ENCODE data around the gene EIF3F. TPM values are rescaled to one million over a fixed set of nuclear protein-coding genes. Genes with fewer than 3 reads are reported as not detected.

The EIF3F gene
- total RNA-seq, 1 experiment from 2014 or later, result 197 TPM

DNA sequence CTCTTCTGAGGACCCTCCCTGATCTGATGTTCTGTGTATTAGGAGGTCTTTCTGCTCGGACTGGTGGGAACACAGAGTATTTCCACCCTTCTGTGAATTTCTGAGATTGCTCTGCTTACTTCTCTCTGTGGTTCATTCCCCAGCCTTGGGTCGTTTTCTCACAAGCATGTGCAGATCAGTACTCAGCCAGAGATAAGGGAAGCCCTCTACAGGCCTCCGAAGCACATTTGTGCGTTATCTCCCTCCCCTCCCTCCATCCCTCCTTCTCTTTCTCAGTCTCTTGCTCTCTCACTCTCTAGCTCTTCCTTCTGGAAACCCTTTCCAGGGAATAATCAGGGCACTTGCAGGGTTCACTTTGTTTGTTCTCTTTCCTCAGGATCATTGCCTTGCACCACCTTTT is 58.7 kb downstream of the EIF3F start:
- no peaks in the 10 kb centered on the region for H3K9me3 Mint-ChIP-seq (ENCODE audit: low read depth, unreplicated experiment)
- no peaks in the 10 kb centered on the region for H3K36me3 Mint-ChIP-seq (ENCODE audit: insufficient read depth, unreplicated experiment)
- TF ChIP-seq, protein P1, sequence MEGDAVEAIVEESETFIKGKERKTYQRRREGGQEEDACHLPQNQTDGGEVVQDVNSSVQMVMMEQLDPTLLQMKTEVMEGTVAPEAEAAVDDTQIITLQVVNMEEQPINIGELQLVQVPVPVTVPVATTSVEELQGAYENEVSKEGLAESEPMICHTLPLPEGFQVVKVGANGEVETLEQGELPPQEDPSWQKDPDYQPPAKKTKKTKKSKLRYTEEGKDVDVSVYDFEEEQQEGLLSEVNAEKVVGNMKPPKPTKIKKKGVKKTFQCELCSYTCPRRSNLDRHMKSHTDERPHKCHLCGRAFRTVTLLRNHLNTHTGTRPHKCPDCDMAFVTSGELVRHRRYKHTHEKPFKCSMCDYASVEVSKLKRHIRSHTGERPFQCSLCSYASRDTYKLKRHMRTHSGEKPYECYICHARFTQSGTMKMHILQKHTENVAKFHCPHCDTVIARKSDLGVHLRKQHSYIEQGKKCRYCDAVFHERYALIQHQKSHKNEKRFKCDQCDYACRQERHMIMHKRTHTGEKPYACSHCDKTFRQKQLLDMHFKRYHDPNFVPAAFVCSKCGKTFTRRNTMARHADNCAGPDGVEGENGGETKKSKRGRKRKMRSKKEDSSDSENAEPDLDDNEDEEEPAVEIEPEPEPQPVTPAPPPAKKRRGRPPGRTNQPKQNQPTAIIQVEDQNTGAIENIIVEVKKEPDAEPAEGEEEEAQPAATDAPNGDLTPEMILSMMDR (IDR thresholded peaks at IDR 0.05; ENCODE audit: unreplicated experiment), result no peak
- H3K4me1 Mint-ChIP-seq (ENCODE audit: low read depth, unreplicated experiment), result no peaks in the 10 kb centered on the region
- CTCF ChIA-PET, result no interaction called here
- intact Hi-C loops (cut with micrococcal nuclease; ENCODE audit: unreplicated experiment), result no loop called here
- no peak for DNase-seq
- BruUV-seq (replicated peaks), result no TSS peak
- peaks cover 80% of the 10 kb centered on the region for H3K27me3 Mint-ChIP-seq (ENCODE audit: unreplicated experiment)
- H3K27ac Mint-ChIP-seq (ENCODE audit: unreplicated experiment), result no peak overlapping the region
- H3K4me3 Mint-ChIP-seq (ENCODE audit: low read depth, unreplicated experiment), result no peak overlapping the region

GRCh38 chr11:8047382-8047781 is 60.2 kb downstream of the EIF3F start:
- Mint-ChIP-seq H3K36me3 (ENCODE audit: insufficient read depth, unreplicated experiment) (no peaks in the 10 kb centered on the region), H3K27me3 (ENCODE audit: unreplicated experiment) (peaks cover 80% of the 10 kb centered on the region), H3K4me1 (ENCODE audit: low read depth, unreplicated experiment) (no peaks in the 10 kb centered on the region), H3K27ac (ENCODE audit: unreplicated experiment) (no peak overlapping the region), H3K4me3 (ENCODE audit: low read depth, unreplicated experiment) (no peak overlapping the region), H3K9me3 (ENCODE audit: low read depth, unreplicated experiment) (no peaks in the 10 kb centered on the region)
- intact Hi-C loops (cut with micrococcal nuclease; ENCODE audit: unreplicated experiment), result no loop called here
- CTCF ChIA-PET, result no interaction called here
- BruUV-seq (replicated peaks), result no TSS peak
- TF ChIP-seq, protein P1 (IDR thresholded peaks at IDR 0.05; ENCODE audit: unreplicated experiment), result no peak
- no peak for DNase-seq

GRCh38 chr11:8049084-8049483 is 61.9 kb downstream of the EIF3F start:
- peaks cover 69% of the 10 kb centered on the region for H3K27me3 Mint-ChIP-seq (ENCODE audit: unreplicated experiment)
- TF ChIP-seq, protein P1 (IDR thresholded peaks at IDR 0.05; ENCODE audit: unreplicated experiment), result no peak
- no peaks in the 10 kb centered on the region for H3K9me3 Mint-ChIP-seq (ENCODE audit: low read depth, unreplicated experiment)
- no peaks in the 10 kb centered on the region for H3K4me1 Mint-ChIP-seq (ENCODE audit: low read depth, unreplicated experiment)
- H3K27ac Mint-ChIP-seq (ENCODE audit: unreplicated experiment), result no peak overlapping the region
- H3K36me3 Mint-ChIP-seq (ENCODE audit: insufficient read depth, unreplicated experiment), result no peaks in the 10 kb centered on the region
- intact Hi-C loops (cut with micrococcal nuclease; ENCODE audit: unreplicated experiment), result no loop called here
- no TSS peak for BruUV-seq (replicated peaks)
- CTCF ChIA-PET, result no interaction called here
- no peak overlapping the region for H3K4me3 Mint-ChIP-seq (ENCODE audit: low read depth, unreplicated experiment)
- DNase-seq, result no peak

Other genes starting within 250 kb of the EIF3F start
- gene OR5P2, start 190.4 kb upstream of the EIF3F start, total RNA-seq (2022), result not detected in 2 replicates
- not detected in 2 replicates for gene OR5P3, start 156.5 kb upstream of the EIF3F start, total RNA-seq (2022)
- gene OR10A6, start 56.1 kb upstream of the EIF3F start, total RNA-seq (2022), result not detected in 2 replicates
- not detected in 2 replicates for gene OR10A3, start 45.6 kb upstream of the EIF3F start, total RNA-seq (2022)
- not detected in 2 replicates for gene NLRP10, start 21.9 kb upstream of the EIF3F start, total RNA-seq (2022)
- gene TUB, start 93.9 kb downstream of the EIF3F start, total RNA-seq (2022), result 1.5 and 2.2 TPM in 2 replicates
- gene RIC3, start 181.7 kb downstream of the EIF3F start, total RNA-seq (2022), result 0.12 and 0.38 TPM in 2 replicates